GM12878 (cell line): ENCODE data around the gene RGS12. TPM values are rescaled to one million over a fixed set of nuclear protein-coding genes. Genes with fewer than 3 reads are reported as not detected.

Experiments
- ATAC-seq: fragments of 200-7000 bp; cut with Tn5 transposase; 3 replicates; pipeline ENCODE4 v1.9.1; 2020; ENCODE audit warnings: mild to moderate bottlenecking, moderate library complexity
- BruUV-seq: library from RNA; stranded (reverse); fragments of 400-500 nt; replicated peaks from 2 replicates; lab custom pipeline; 2021; lab: Mats Ljungman, UMichigan
- CTCF ChIA-PET: fragments of 300-600 bp; sonication (Branson Sonifier 250); formaldehyde crosslinking; extraction: SDS; loops from one replicate; lab custom pipeline; 2021; ENCODE audit warnings: inconsistent platforms; lab: Yijun Ruan, JAX
- POLR2A ChIA-PET: fragments of 350-600 bp; formaldehyde crosslinking; extraction: SDS; loops from one replicate; lab custom pipeline; 2021; ENCODE audit warnings: inconsistent platforms; lab: Charles Lee
- RAD21 ChIA-PET: fragments of 300-600 bp; sonication (Branson Sonifier 250); formaldehyde crosslinking; loops from one replicate; lab custom pipeline; 2023; ENCODE audit warnings: antibody characterized with exemption; ENCODE audit not compliant: unreplicated experiment; lab: Charles Lee
- SMC1A ChIA-PET: fragments of 300-600 bp; sonication (Branson Sonifier 250); formaldehyde crosslinking; loops from one replicate; lab custom pipeline; 2023; ENCODE audit not compliant: unreplicated experiment, uncharacterized antibody; lab: Charles Lee
- DNase-seq: peaks from one replicate; pipeline ENCODE4 v3.0.0-alpha.2; 2011; ENCODE audit warnings: low read depth, low spot score
- FAIRE-seq: peaks from 3 replicates; lab custom pipeline; 2011; peaks lifted over from hg19 to GRCh38; lab: Jason Lieb, UNC
- H2AFZ ChIP-seq: 2 replicates; pipeline ENCODE4 v1.6.0; 2011; ENCODE audit warnings: low read depth, low read length, control low read depth; ENCODE audit not compliant: control insufficient read depth
- H3K27ac ChIP-seq: 2 replicates; pipeline ENCODE4 v1.5.1; 2011; ENCODE audit warnings: control low read depth; ENCODE audit not compliant: control insufficient read depth, insufficient read depth
- H3K27me3 ChIP-seq, 2 experiments: replicated peaks in 1 of 2; 2 replicates each; pipeline versions ENCODE4 v1.6.0 to v1.6.1; 2011; ENCODE audit warnings: low read length in 1 of 2; ENCODE audit not compliant: control insufficient read depth in 2 of 2, insufficient read depth in 2 of 2
- H3K36me3 ChIP-seq, 2 experiments: 2 replicates each; pipeline ENCODE4 v1.5.1; 2011; ENCODE audit warnings: low read length in 1 of 2; ENCODE audit not compliant: control insufficient read depth in 2 of 2, insufficient read depth in 2 of 2
- H3K4me1 ChIP-seq: 2 replicates; pipeline ENCODE4 v1.6.1; 2011; ENCODE audit warnings: mild to moderate bottlenecking, low read length, moderate library complexity, mixed read lengths; ENCODE audit not compliant: control insufficient read depth, insufficient read depth
- H3K4me2 ChIP-seq: 2 replicates; pipeline ENCODE4 v1.6.0; 2011; ENCODE audit warnings: control low read depth; ENCODE audit not compliant: control insufficient read depth, insufficient read depth
- H3K4me3 ChIP-seq: fragments of 200-600 bp; sonication (generic); 2 replicates; pipeline ENCODE4 v1.5.1; 2016
- H3K79me2 ChIP-seq: 2 replicates; pipeline ENCODE4 v1.6.0; 2011; ENCODE audit warnings: low read length; ENCODE audit not compliant: control insufficient read depth, insufficient read depth
- H3K9ac ChIP-seq: 2 replicates; pipeline ENCODE4 v1.8.0; 2011; ENCODE audit warnings: low read length, control low read depth, mixed read lengths; ENCODE audit not compliant: control insufficient read depth, insufficient read depth
- H3K9me3 ChIP-seq: replicated peaks from 3 replicates; pipeline ENCODE4 v1.5.1; 2011; ENCODE audit warnings: mild to moderate bottlenecking, low read length; ENCODE audit not compliant: control insufficient read depth, insufficient read depth
- H4K20me1 ChIP-seq: 2 replicates; pipeline ENCODE4 v1.6.0; 2011; ENCODE audit not compliant: control insufficient read depth, insufficient read depth
- BACH1 ChIP-seq: fragments of 450-650 bp; IDR thresholded peaks from 2 replicates; pipeline ENCODE4 v1.6.1; 2017; ENCODE audit warnings: mild to moderate bottlenecking, borderline replicate concordance
- BRCA1 ChIP-seq: IDR thresholded peaks from 2 replicates; pipeline ENCODE4 v1.6.1; 2011; ENCODE audit warnings: low read depth, low read length, improper control_type of control experiment
- CEBPB ChIP-seq, 2 experiments: fragments of 150-350 bp in 1 of 2; IDR thresholded peaks; 2 replicates each; pipeline ENCODE4 v1.6.1; 2012 to 2014; ENCODE audit warnings: low read depth in 2 of 2, low read length in 2 of 2, borderline replicate concordance in 1 of 2, inconsistent platforms in 1 of 2
- CEBPZ ChIP-seq: fragments of 150-350 bp; IDR thresholded peaks from 2 replicates; pipeline ENCODE4 v1.6.1; 2016; ENCODE audit warnings: low read depth, low read length
- CREM ChIP-seq: IDR thresholded peaks from 2 replicates; pipeline ENCODE4 v1.6.1; 2014; ENCODE audit warnings: antibody characterized with exemption, low read depth
- HDGF ChIP-seq: fragments of 450-650 bp; IDR thresholded peaks from 2 replicates; pipeline ENCODE4 v1.6.1; 2016; ENCODE audit warnings: antibody characterized with exemption
- NR2C1 ChIP-seq: fragments of 450-650 bp; IDR thresholded peaks from 2 replicates; pipeline ENCODE4 v1.6.1; 2017; ENCODE audit warnings: antibody characterized with exemption, mild to moderate bottlenecking, moderate library complexity
- NRF1 ChIP-seq: conservative IDR thresholded peaks from 2 replicates; pipeline ENCODE4 v1.6.1; 2011; ENCODE audit warnings: mild to moderate bottlenecking, low read depth, low read length, improper control_type of control experiment
- SMAD1 ChIP-seq: fragments of 450-650 bp; IDR thresholded peaks from 2 replicates; pipeline ENCODE4 v1.6.1; 2018; ENCODE audit warnings: mild to moderate bottlenecking, low read depth; ENCODE audit not compliant: partially characterized antibody
- SP1 ChIP-seq: IDR thresholded peaks from one replicate; pipeline ENCODE4 v1.6.1; 2011; ENCODE audit warnings: low read depth, low read length
- USF1 ChIP-seq: IDR thresholded peaks from 2 replicates; pipeline ENCODE4 v1.6.1; 2011; ENCODE audit warnings: borderline replicate concordance, low read depth, mild to moderate bottlenecking, moderate library complexity, mixed read lengths, low read length; ENCODE audit not compliant: insufficient read depth; ENCODE audit errors: extremely low read length
- ZBTB4 ChIP-seq: fragments of 450-650 bp; formaldehyde crosslinking; IDR thresholded peaks from 2 replicates; pipeline ENCODE4 v1.4.0; 2022; ENCODE audit warnings: mild to moderate bottlenecking, moderate library complexity
- ZNF687 ChIP-seq: fragments of 450-650 bp; IDR thresholded peaks from 2 replicates; pipeline ENCODE4 v1.6.1; 2017; ENCODE audit warnings: mild to moderate bottlenecking, moderate library complexity
- whole genome bisulfite sequencing: methylation state at CpG from one replicate; pipeline ENCODE4 v1.1.6; 2016; ENCODE audit warnings: low lambda C conversion rate; ENCODE audit not compliant: insufficient replicate concordance, insufficient coverage; ENCODE audit errors: missing lambda C conversion rate; 5-methylcytosine and 5-hydroxymethylcytosine counted together
- in situ Hi-C: fragments of 300-500 bp; cut with MboI; formaldehyde crosslinking; loops from 9 replicates; pipeline ENCODE4 v1.14.3; 2018; ENCODE audit warnings: mixed read lengths
- intact Hi-C: fragments of 100-400 bp; cut with micrococcal nuclease; formaldehyde crosslinking; loops from one replicate; pipeline ENCODE4 v1.14.2; 2022; ENCODE audit not compliant: unreplicated experiment
- polyA plus RNA-seq, 11 experiments: library from polyadenylated mRNA; depleted of rRNA in 4 of 11; unstranded in 6 of 11; stranded (reverse) in 5 of 11; fragments of >200 nt; fragmentation: Nextera tagmentation in 4 of 11; fragmentation: Illumina TruSeq in 1 of 11; extraction: Ambion mirVana in 4 of 11; extraction: Trizol in 1 of 11; gene quantifications; 1 replicate in 1 of 11; 2 replicates in 10 of 11; pipeline versions ENCODE4 v1.2.1 to v1.2.3, GENCODE V29; 2011 to 2016; ENCODE audit warnings: inconsistent platforms in 2 of 11, missing spikeins in 2 of 11, low read depth in 1 of 11
- total RNA-seq, 4 experiments: library from RNA; depleted of rRNA in 3 of 4; stranded (reverse); fragments of >200 nt in 3 of 4; fragmentation: Illumina TruSeq in 1 of 4; extraction: Trizol in 1 of 4; gene quantifications; 2 replicates each; pipeline versions ENCODE4 v1.2.1 to v1.2.3, GENCODE V29; 2013 to 2021

The RGS12 gene
- total and polyA plus RNA-seq, 10 of the 15 experiments (the other 5 are each of a cell fraction or from before 2014, with no cell fraction given) = 0.02 to 2.2 (median 0.73) TPM

GRCh38 chr4:3296651-3297050 lies 3.8 kb downstream of the RGS12 start:
- no peaks in the 10 kb centered on the region for H3K79me2 ChIP-seq
- POLR2A ChIA-PET = no interaction called here
- FAIRE-seq = no peak
- H3K9ac ChIP-seq = no peak overlapping the region
- ATAC-seq = no peak
- no peaks in the 10 kb centered on the region for H4K20me1 ChIP-seq
- no peaks in the 10 kb centered on the region for H3K36me3 ChIP-seq
- in situ Hi-C loops = no loop called here
- BruUV-seq = no TSS peak
- SMC1A ChIA-PET = no interaction called here
- H3K4me2 ChIP-seq = no peak overlapping the region
- no peak overlapping the region for H2AFZ ChIP-seq
- no peak overlapping the region for H3K27ac ChIP-seq
- intact Hi-C loops = no loop called here
- peaks cover 0 to 4% of the 10 kb centered on the region in 2 experiments; a peak in 1 of 4 replicates for H3K27me3 ChIP-seq
- CTCF ChIA-PET = no interaction called here
- H3K9me3 ChIP-seq = no peaks in the 10 kb centered on the region; the same call in 1 of the 3 replicates
- peaks cover 9% of the 10 kb centered on the region for H3K4me1 ChIP-seq
- RAD21 ChIA-PET = no interaction called here
- 53% methylated on average over 8 of the region's 8 CpGs for WGBS
- no peak for DNase-seq
- no peak overlapping the region for H3K4me3 ChIP-seq
- TF ChIP-seq CEBPB (IDR thresholded peaks at IDR 0.05; ENCODE audit: borderline replicate concordance in 1 of 2, low read depth in 2 of 2, low read length in 2 of 2) (no peak), NR2C1 (no peak), CEBPZ (no peak), ZNF687 (no peak), SMAD1 (no peak), NRF1 (no peak), USF1 (no peak), HDGF (no peak), BRCA1 (no peak), BACH1 (no peak), CREM (no peak), ZBTB4 (CRISPR knock-in tag) (no peak), SP1 (no peak)
